Heart left ventricle (tissue), 16 donors: ENCODE results near the gene SREBF2. TPM values are rescaled to one million over a fixed set of nuclear protein-coding genes. Genes with fewer than 3 reads are reported as not detected.
"Not testable (repeated sequence)": the region's sequence is repeated elsewhere in the genome, so short reads cannot be mapped to it uniquely, and the experiment has no call there.

Experiments
- ATAC-seq, 4 donors: fragments of 200-7000 bp; cut with Tn5 transposase; one replicate each; pipeline ENCODE4 v1.9.1; 2020 to 2022; ENCODE audit warnings: moderate library complexity in 4 of 4, mild to moderate bottlenecking in 3 of 4, moderate number of reproducible peaks in 1 of 4
- DNase-seq, 5 donors: peaks; one replicate each; pipeline ENCODE4 v3.0.0-alpha.2; 2020
- H3K27ac ChIP-seq, 12 donors: fragments of 200-600 bp; sonication (generic) in 4 of 12; one replicate each; pipeline versions ENCODE4 v1.5.0 to v1.8.0; 2016 to 2022; ENCODE audit warnings: mild to moderate bottlenecking in 2 of 12
- H3K27me3 ChIP-seq, 9 donors: fragments of 200-600 bp; sonication (generic) in 2 of 9; one replicate each; pipeline versions ENCODE4 v1.5.1 to v1.8.0; 2016 to 2022; ENCODE audit warnings: mild to moderate bottlenecking in 3 of 9
- H3K36me3 ChIP-seq, 9 donors: fragments of 200-600 bp; sonication (generic) in 2 of 9; one replicate each; pipeline versions ENCODE4 v1.5.0 to v1.8.0; 2018 to 2022; ENCODE audit warnings: mild to moderate bottlenecking in 2 of 9
- H3K4me1 ChIP-seq, 12 donors: fragments of 200-600 bp; sonication (generic) in 4 of 12; one replicate each; pipeline versions ENCODE4 v1.5.0 to v1.8.0; 2016 to 2022; ENCODE audit warnings: mild to moderate bottlenecking in 3 of 12
- H3K4me3 ChIP-seq, 12 donors: fragments of 200-600 bp; sonication (generic) in 4 of 12; one replicate each; pipeline versions ENCODE4 v1.5.0 to v1.8.0; 2017 to 2022; ENCODE audit warnings: mild to moderate bottlenecking in 9 of 12, moderate library complexity in 4 of 12
- H3K9me3 ChIP-seq, 12 donors: fragments of 200-600 bp; sonication (generic) in 4 of 12; one replicate each; pipeline versions ENCODE4 v1.5.0 to v1.8.0; 2016 to 2022; ENCODE audit warnings: mild to moderate bottlenecking in 1 of 12
- CTCF ChIP-seq, 12 donors: fragments of 200-600 bp; sonication (generic) in 4 of 12; IDR thresholded peaks; one replicate each; pipeline versions ENCODE4 v1.5.0 to v1.8.0; 2018 to 2022; ENCODE audit warnings: antibody characterized with exemption in 12 of 12, mild to moderate bottlenecking in 5 of 12
- POLR2A ChIP-seq, 2 donors: fragments of 450-650 bp; IDR thresholded peaks; one replicate each; pipeline ENCODE4 v1.6.1; 2017; ENCODE audit warnings: antibody characterized with exemption in 2 of 2, mild to moderate bottlenecking in 2 of 2, moderate library complexity in 2 of 2
- WGBS, 4 donors: extraction: QIAGEN DNeasy Blood & Tissue Kit in 2 of 4; methylation state at CpG; one replicate each; pipeline versions ENCODE4 v1.1.5 to v1.1.7; 2013 to 2018; 5-methylcytosine and 5-hydroxymethylcytosine counted together
- intact Hi-C, 10 donors: fragments of 100-400 bp; cut with DNase I; formaldehyde crosslinking; loops; one replicate each; pipeline versions ENCODE4 v1.11.1 to v1.14.2; 2022
- polyA plus RNA-seq, 2 donors: library from polyadenylated mRNA; stranded (reverse); fragments of 200-250 nt; gene quantifications; one replicate each; pipeline ENCODE4 v1.2.3, GENCODE V29; 2013
- total RNA-seq, 9 donors: library from RNA; depleted of rRNA in 2 of 9; stranded (reverse); fragments of >200 nt in 2 of 9; fragmentation: NEBNext Ultra II Directional in 3 of 9; extraction: Animal tissue kit (Norgen Biotek cat#: 25700) in 3 of 9; gene quantifications; one replicate each; pipeline versions ENCODE4 v1.1.0 to v1.2.4, GENCODE V29; 2016 to 2023
- donor health status: ischemic (EF 13 %, LVEDD 7.1; RV severe dilation, severe dysfunction).
- donor health status: healthy with polysubstance abuse.
- donor health status: DM: no; HTN: yes; CAD: no.
- donor health status: DM: no; HTN: no; CAD: no.
- donor health status: ischemic (EF 25% LVEDD 6.9; RV normal size, moderate dysfunction).
- donor health status: ischemic (EF 25% LVEDD 5.7; RV mildly dilated, moderate dysfunction).
- donor health status: healthy.
- donor health status: DM: yes; HTN: yes; CAD: no.
- donor health status: ischemic (EF 35%, LVEDD 5.7; RV mildly dilated, moderate dysfunction).
- donor health status: nonischemic (EF 11% LVEDD 7.7; RV severe dilation, severe dysfunction).
- donor health status: DM: yes; HTN: yes; CAD: no.
- donor health status: PGD.
- donor health status: ischemic (EF 29% LVEDD 5.4; RV normal size, mild dysfunction).
- donor health status: nonischemic (EF 23%, LVEDD 6.1; RV moderate dilation, normal function).

The SREBF2 gene
- total and polyA plus RNA-seq, 11 donors: 39.4 to 115 (median 73.0) TPM

- Histone ChIP-seq H3K9me3 (no peaks in the 10 kb centered on the region), H3K36me3 (peaks cover 0 to 18% (median 13%) of the 10 kb centered on the region in 9 donors), H3K27ac (peak overlapping the region; percentile 90 to 99 (median 94)), H3K4me3 (peak overlapping the region; percentile 76 to 99 (median 96)), H3K4me1 (peaks cover 0 to 52% (median 17%) of the 10 kb centered on the region in 12 donors), H3K27me3 (no peaks in the 10 kb centered on the region)
- DNase-seq: no peak
- intact Hi-C loops: loop anchor here in 3 of 10 donors (5.0 to 10.0 kb wide), 4 partner anchors 61 to 241 kb away; partner anchors contain the start of genes MEI1 (in 1 of the 3), NAGA (in 1 of the 3), PHETA2 (in 1 of the 3) and SMDT1 (in 1 of the 3)
- 11 to 19% (median 14%) methylated on average over 11 to 14 of the region's 14 CpGs for WGBS, 4 donors
- TF ChIP-seq CTCF (IDR thresholded peaks at IDR 0.05): no peak
- TF ChIP-seq POLR2A (IDR thresholded peaks at IDR 0.05): no peak
- no peak for ATAC-seq
Measured at GRCh38 chr22:41834005-41834944, 1.4 kb downstream of the SREBF2 start.

- H3K27me3 ChIP-seq, DNase-seq, H3K4me3 ChIP-seq, H3K9me3 ChIP-seq, ATAC-seq: not testable (repeated sequence)
- H3K4me1 ChIP-seq: peaks cover 0 to 61% (median 17%) of the 10 kb centered on the region in 12 donors
- intact Hi-C loops: loop anchor here in 2 of 10 donors (10.0 kb wide), 2 partner anchors 59 to 239 kb away; partner anchors contain the start of genes NAGA (in 1 of the 2), PHETA2 (in 1 of the 2) and SMDT1 (in 1 of the 2)
- peaks cover 0 to 20% (median 13%) of the 10 kb centered on the region in 9 donors for H3K36me3 ChIP-seq
- H3K27ac ChIP-seq: peak overlapping the region in 1 of 12 donors; percentile 0
- 68 to 82% (median 77%) methylated on average over 8 of the region's 8 CpGs for WGBS, 4 donors
Measured at GRCh38 chr22:41835462-41835861, 2.6 kb downstream of the SREBF2 start.

GRCh38 chr22:41836551-41836950 lies 3.6 kb downstream of the SREBF2 start:
- ATAC-seq (no peak), DNase-seq (no peak)
- intact Hi-C loops: loop anchor here in 2 of 10 donors (10.0 kb wide), 2 partner anchors 58 to 238 kb away; partner anchors contain the start of genes NAGA (in 1 of the 2), PHETA2 (in 1 of the 2) and SMDT1 (in 1 of the 2)
- peaks cover 0 to 31% (median 13%) of the 10 kb centered on the region in 9 donors for H3K36me3 ChIP-seq
- no peak overlapping the region for H3K4me3 ChIP-seq
- no peaks in the 10 kb centered on the region for H3K9me3 ChIP-seq
- H3K27ac ChIP-seq: no peak overlapping the region
- TF ChIP-seq CTCF (IDR thresholded peaks at IDR 0.05) (no peak), POLR2A (IDR thresholded peaks at IDR 0.05) (no peak)
- H3K4me1 ChIP-seq: peaks cover 0 to 67% (median 24%) of the 10 kb centered on the region in 12 donors
- 81 to 92% (median 86%) methylated on average over 2 of the region's 2 CpGs for WGBS, 4 donors
- no peaks in the 10 kb centered on the region for H3K27me3 ChIP-seq

GRCh38 chr22:41838842-41839618 lies 6.1 kb downstream of the SREBF2 start:
- Histone ChIP-seq H3K9me3 (no peaks in the 10 kb centered on the region), H3K27ac (no peak overlapping the region), H3K27me3 (no peaks in the 10 kb centered on the region), H3K36me3 (peaks cover 0 to 40% (median 20%) of the 10 kb centered on the region in 9 donors), H3K4me1 (peaks cover 0 to 68% (median 22%) of the 10 kb centered on the region in 12 donors), H3K4me3 (no peak overlapping the region)
- WGBS, 4 donors: 46 to 71% (median 59%) methylated on average over 1 of the region's 1 CpG
- ATAC-seq (no peak), DNase-seq (no peak)
- intact Hi-C loops: loop anchor here in 2 of 10 donors (10.0 kb wide), 2 partner anchors 56 to 236 kb away; partner anchors contain the start of genes NAGA (in 1 of the 2), PHETA2 (in 1 of the 2) and SMDT1 (in 1 of the 2)
- TF ChIP-seq POLR2A (IDR thresholded peaks at IDR 0.05) (no peak), CTCF (IDR thresholded peaks at IDR 0.05) (no peak)
